Upper lobe of right lung (tissue), 1 donor: ENCODE measurements around the gene SLC7A14. TPM values are rescaled to one million over a fixed set of nuclear protein-coding genes. Genes with fewer than 3 reads are reported as not detected.

Experiments
- ATAC-seq: fragments of 200-7000 bp; cut with Tn5 transposase; one replicate; pipeline ENCODE4 v1.9.1; 2020; ENCODE audit warnings: mild to moderate bottlenecking, moderate library complexity
- DNase-seq: peaks from one replicate; pipeline ENCODE4 v3.0.0-alpha.2; 2020
- H3K27ac ChIP-seq: fragments of 200-600 bp; one replicate; pipeline ENCODE4 v1.8.0; 2022
- H3K27me3 ChIP-seq: fragments of 200-600 bp; one replicate; pipeline ENCODE4 v1.8.0; 2022; ENCODE audit warnings: mild to moderate bottlenecking
- H3K36me3 ChIP-seq: fragments of 200-600 bp; one replicate; pipeline ENCODE4 v1.8.0; 2022
- H3K4me1 ChIP-seq: fragments of 200-600 bp; one replicate; pipeline ENCODE4 v1.8.0; 2022
- H3K4me3 ChIP-seq: fragments of 200-600 bp; one replicate; pipeline ENCODE4 v1.8.0; 2022; ENCODE audit warnings: mild to moderate bottlenecking
- H3K9me3 ChIP-seq: fragments of 200-600 bp; one replicate; pipeline ENCODE4 v1.8.0; 2022
- intact Hi-C: fragments of 100-400 bp; cut with DNase I; formaldehyde crosslinking; loops from one replicate; pipeline ENCODE4 v1.11.0; 2022
- total RNA-seq: library from RNA; stranded (reverse); fragmentation: NEBNext Ultra II Directional; extraction: Animal tissue kit (Norgen Biotek cat#: 25700); gene quantifications from one replicate; pipeline ENCODE4 v1.2.1, GENCODE V29; 2021
- TF ChIP-seq, protein P1 (sequence below): fragments of 200-600 bp; IDR thresholded peaks from one replicate; pipeline ENCODE4 v1.8.0; 2022; ENCODE audit warnings: antibody characterized with exemption
- donor health status: DM: no; HTN: yes; CAD: no; lungs with severe emphysema.

SLC7A14 gene
- total RNA-seq, 1 donor from 2014 or later, result not detected

DNA sequence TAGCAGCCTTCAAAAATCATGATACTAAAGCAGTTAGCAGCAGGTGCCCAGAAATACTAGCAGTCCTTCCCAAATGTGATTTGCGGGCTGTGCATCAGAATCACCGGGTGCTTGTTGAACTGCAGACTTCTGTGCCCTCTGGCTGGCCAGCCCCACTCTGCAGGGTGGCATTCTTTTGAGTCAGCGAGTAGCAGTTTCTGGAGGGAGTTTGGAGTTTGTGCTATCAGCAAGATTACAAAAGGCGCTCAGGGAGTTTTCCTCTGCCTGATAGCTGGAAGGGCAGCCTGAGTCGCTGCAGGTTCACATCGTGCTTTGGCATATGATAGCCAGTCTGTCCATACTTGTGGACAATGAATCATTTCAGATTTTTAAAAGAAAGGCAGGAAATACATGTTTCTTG is 109.6 kb downstream of the SLC7A14 start:
- H3K36me3 ChIP-seq, result no peaks in the 10 kb centered on the region
- TF ChIP-seq, protein P1, sequence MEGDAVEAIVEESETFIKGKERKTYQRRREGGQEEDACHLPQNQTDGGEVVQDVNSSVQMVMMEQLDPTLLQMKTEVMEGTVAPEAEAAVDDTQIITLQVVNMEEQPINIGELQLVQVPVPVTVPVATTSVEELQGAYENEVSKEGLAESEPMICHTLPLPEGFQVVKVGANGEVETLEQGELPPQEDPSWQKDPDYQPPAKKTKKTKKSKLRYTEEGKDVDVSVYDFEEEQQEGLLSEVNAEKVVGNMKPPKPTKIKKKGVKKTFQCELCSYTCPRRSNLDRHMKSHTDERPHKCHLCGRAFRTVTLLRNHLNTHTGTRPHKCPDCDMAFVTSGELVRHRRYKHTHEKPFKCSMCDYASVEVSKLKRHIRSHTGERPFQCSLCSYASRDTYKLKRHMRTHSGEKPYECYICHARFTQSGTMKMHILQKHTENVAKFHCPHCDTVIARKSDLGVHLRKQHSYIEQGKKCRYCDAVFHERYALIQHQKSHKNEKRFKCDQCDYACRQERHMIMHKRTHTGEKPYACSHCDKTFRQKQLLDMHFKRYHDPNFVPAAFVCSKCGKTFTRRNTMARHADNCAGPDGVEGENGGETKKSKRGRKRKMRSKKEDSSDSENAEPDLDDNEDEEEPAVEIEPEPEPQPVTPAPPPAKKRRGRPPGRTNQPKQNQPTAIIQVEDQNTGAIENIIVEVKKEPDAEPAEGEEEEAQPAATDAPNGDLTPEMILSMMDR, result no peak
- ATAC-seq (no peak), DNase-seq (no peak)
- H3K9me3 ChIP-seq, result no peaks in the 10 kb centered on the region
- no peaks in the 10 kb centered on the region for H3K4me1 ChIP-seq
- H3K27ac ChIP-seq, result no peak overlapping the region
- no peak overlapping the region for H3K4me3 ChIP-seq
- intact Hi-C loops, result no loop called here
- H3K27me3 ChIP-seq, result no peaks in the 10 kb centered on the region

DNA sequence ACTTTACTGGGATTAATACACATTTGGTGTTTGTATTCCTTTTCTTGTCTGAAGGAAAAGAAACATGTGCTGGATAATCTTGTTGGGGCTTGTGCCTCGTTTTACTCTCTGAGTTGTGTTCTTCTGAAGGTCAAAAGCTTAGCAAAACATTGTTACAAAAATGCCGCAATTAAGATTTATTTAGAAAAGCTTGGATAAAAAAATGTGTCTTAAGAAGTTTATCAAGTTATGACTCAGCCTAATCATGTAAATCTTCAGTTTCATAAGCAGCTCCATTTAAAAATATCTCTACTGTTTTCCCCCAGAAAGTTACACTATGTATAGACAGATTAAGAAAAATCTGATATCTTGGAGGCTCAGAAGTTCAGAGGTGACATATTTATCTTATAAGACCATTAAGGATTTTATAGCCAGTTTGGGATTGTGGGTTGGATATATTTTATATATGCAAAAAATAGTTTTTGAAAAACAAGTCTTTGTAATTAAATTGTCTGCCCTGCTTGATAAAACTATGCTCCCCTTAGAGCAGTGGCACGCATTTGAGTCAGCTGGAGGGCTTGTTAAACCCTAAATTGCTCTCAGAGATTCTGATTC is 110.7 kb downstream of the SLC7A14 start:
- Histone ChIP-seq H3K4me1 (no peaks in the 10 kb centered on the region), H3K27me3 (no peaks in the 10 kb centered on the region), H3K9me3 (no peaks in the 10 kb centered on the region), H3K36me3 (no peaks in the 10 kb centered on the region), H3K27ac (no peak overlapping the region), H3K4me3 (no peak overlapping the region)
- intact Hi-C loops, result no loop called here
- ATAC-seq (no peak), DNase-seq (no peak)
- TF ChIP-seq, protein P1, result no peak

DNA sequence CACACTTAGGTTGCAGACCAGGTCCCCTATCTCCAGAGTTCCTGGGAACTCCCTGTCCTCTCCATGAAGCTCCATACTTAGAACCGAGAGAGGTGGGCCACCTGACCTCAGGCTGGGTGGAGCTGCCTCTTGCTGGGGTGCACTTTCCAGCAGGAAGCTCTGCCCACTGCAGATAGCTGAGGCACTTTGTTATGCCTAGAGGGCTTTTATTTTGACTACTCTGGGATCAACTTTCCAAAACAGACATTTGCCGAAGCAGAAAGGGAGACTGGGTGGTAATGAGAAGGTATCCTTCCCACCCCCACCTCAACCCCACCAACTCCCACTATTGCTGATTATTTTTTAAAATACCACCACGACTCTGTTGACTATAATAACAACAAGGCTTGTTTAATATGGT is 112.5 kb downstream of the SLC7A14 start:
- H3K4me1 ChIP-seq, result no peaks in the 10 kb centered on the region
- H3K27me3 ChIP-seq, result no peaks in the 10 kb centered on the region
- H3K9me3 ChIP-seq, result no peaks in the 10 kb centered on the region
- no peak for ATAC-seq
- H3K4me3 ChIP-seq, result no peak overlapping the region
- TF ChIP-seq, protein P1, result no peak
- DNase-seq, result no peak
- no peaks in the 10 kb centered on the region for H3K36me3 ChIP-seq
- intact Hi-C loops, result no loop called here
- no peak overlapping the region for H3K27ac ChIP-seq

DNA sequence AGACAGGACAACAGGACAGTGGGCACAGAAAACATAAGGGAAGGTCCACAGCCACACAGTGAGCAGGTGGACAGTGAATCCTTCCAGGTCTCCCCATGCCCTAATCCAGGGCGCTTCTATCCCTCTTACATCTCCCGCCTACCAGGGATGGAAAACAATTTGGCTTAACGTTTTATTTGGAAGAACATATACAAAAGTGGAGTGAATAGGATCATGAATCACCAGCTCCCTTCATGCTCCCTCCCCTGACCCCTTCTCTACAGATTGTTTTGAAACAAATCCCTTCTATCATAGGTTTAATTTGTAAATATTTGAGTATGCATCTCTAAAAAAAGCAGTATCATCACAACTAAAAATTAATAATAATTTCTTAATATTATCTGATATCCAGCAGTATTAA is 114.7 kb downstream of the SLC7A14 start:
- intact Hi-C loops, result no loop called here
- no peaks in the 10 kb centered on the region for H3K36me3 ChIP-seq
- ATAC-seq (no peak), DNase-seq (no peak)
- no peaks in the 10 kb centered on the region for H3K27me3 ChIP-seq
- no peak overlapping the region for H3K4me3 ChIP-seq
- no peaks in the 10 kb centered on the region for H3K9me3 ChIP-seq
- TF ChIP-seq, protein P1, result no peak
- H3K27ac ChIP-seq, result no peak overlapping the region
- no peaks in the 10 kb centered on the region for H3K4me1 ChIP-seq

DNA sequence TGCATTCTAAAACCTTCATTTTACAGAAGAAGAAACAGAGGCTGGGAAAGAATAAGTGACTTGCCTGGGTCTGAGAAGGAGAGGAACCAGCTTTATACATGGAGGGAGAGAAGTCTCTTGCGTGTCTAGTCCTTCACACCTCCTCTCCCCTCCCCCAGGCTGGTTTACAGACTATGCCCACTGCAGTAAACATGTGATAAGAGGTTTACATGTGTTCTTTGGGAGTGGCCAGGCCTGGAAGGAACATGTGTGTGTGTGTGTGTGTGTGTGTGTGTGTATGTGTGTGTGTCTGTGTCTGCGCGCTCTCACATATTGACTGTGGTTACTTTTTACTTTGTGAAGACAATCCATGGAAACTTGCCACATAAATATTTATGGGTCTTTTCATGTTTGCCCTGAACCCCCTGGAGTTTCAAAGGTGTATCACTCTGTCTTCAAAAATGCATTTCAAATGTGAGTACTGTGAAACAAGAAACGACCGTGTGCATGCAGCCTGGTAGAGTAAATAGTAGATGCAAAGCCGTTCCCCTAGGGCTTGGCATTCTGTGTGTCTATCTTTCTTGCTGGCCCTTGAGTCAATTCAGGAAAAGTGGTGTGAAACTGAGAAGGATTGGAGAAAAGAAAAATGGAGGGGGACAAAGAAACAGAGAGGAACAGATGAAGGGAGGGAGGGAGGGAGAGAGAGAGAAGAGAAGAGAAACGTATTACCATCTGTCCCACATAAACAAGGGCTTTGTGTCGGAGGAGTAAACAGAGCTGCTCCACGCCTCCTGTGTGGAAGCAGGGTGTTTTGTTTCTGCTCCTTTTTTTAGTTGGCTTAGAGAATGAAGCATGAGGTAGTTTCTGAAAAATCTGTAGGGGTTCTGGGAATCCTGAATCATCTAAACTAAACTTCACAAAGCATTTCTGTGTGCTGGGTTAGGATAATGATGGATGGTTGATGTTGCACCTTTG is 115.5 kb downstream of the SLC7A14 start:
- intact Hi-C loops, result no loop called here
- Histone ChIP-seq H3K27me3 (no peaks in the 10 kb centered on the region), H3K4me1 (no peaks in the 10 kb centered on the region), H3K4me3 (no peak overlapping the region), H3K27ac (no peak overlapping the region), H3K9me3 (no peaks in the 10 kb centered on the region), H3K36me3 (no peaks in the 10 kb centered on the region)
- ATAC-seq, result no peak
- TF ChIP-seq, protein P1, result no peak
- no peak for DNase-seq
